ENCODE data around the gene TBKBP1.

DNA sequence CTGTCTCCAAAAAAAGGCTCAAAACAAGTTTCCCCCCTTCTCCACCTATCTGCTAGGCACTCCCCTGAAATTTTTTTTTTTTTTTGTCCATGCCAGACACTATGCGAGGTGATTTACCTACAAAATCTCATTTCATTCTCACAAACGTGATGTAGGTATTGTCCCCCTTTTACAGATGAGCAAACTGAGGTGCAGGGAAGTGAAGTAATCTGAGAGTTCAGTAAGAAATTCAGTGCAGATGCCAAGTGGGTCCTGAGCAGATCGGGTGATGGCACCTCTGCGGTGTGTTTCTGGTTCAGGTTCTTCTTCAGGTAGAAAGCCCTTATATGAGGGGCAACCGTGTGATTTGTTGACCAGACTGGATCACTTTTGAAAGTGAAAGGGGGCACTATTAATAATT, 9.7 kb downstream of the TBKBP1 start:
- TF ChIP-seq MTA1 (IDR thresholded peaks at IDR 0.05; ENCODE audit: borderline replicate concordance) (no peak), ATF1 (CRISPR knock-in tag; IDR thresholded peaks at IDR 0.05) (no peak), ATF1 (tag; IDR thresholded peaks at IDR 0.05) (no peak), ZNF830 (CRISPR knock-in tag; IDR thresholded peaks at IDR 0.05) (no peak), ZNF24 (IDR thresholded peaks at IDR 0.05) (no peak), HCFC1 (IDR thresholded peaks at IDR 0.05; ENCODE audit: low read depth, low read length) (no peak), EP400 (IDR thresholded peaks at IDR 0.05) (no peak)
- TF ChIP-seq, protein P1, sequence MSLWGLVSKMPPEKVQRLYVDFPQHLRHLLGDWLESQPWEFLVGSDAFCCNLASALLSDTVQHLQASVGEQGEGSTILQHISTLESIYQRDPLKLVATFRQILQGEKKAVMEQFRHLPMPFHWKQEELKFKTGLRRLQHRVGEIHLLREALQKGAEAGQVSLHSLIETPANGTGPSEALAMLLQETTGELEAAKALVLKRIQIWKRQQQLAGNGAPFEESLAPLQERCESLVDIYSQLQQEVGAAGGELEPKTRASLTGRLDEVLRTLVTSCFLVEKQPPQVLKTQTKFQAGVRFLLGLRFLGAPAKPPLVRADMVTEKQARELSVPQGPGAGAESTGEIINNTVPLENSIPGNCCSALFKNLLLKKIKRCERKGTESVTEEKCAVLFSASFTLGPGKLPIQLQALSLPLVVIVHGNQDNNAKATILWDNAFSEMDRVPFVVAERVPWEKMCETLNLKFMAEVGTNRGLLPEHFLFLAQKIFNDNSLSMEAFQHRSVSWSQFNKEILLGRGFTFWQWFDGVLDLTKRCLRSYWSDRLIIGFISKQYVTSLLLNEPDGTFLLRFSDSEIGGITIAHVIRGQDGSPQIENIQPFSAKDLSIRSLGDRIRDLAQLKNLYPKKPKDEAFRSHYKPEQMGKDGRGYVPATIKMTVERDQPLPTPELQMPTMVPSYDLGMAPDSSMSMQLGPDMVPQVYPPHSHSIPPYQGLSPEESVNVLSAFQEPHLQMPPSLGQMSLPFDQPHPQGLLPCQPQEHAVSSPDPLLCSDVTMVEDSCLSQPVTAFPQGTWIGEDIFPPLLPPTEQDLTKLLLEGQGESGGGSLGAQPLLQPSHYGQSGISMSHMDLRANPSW (CRISPR knock-in tag; IDR thresholded peaks at IDR 0.05): no peak
- TF ChIP-seq, protein P2, sequence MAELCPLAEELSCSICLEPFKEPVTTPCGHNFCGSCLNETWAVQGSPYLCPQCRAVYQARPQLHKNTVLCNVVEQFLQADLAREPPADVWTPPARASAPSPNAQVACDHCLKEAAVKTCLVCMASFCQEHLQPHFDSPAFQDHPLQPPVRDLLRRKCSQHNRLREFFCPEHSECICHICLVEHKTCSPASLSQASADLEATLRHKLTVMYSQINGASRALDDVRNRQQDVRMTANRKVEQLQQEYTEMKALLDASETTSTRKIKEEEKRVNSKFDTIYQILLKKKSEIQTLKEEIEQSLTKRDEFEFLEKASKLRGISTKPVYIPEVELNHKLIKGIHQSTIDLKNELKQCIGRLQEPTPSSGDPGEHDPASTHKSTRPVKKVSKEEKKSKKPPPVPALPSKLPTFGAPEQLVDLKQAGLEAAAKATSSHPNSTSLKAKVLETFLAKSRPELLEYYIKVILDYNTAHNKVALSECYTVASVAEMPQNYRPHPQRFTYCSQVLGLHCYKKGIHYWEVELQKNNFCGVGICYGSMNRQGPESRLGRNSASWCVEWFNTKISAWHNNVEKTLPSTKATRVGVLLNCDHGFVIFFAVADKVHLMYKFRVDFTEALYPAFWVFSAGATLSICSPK (IDR thresholded peaks at IDR 0.05; ENCODE audit: borderline replicate concordance): no peak
